Neural progenitor cell (in vitro differentiated cells): Measurements from ENCODE around the gene AP4E1. TPM values are rescaled to one million over a fixed set of nuclear protein-coding genes. Genes with fewer than 3 reads are reported as not detected.
"Not testable (repeated sequence)": the region's sequence is repeated elsewhere in the genome, so short reads cannot be mapped to it uniquely, and the experiment has no call there.

ENCODE experiments used
- DNase-seq: peaks from one replicate; pipeline ENCODE4 v3.0.0-alpha.2; 2016; ENCODE audit warnings: low spot score
- H2AFZ ChIP-seq: fragments of 200-600 bp; sonication (generic); replicated peaks from 2 replicates; pipeline ENCODE4 v1.6.1; 2016; ENCODE audit warnings: antibody characterized with exemption
- H3F3A ChIP-seq: fragments of 200-600 bp; sonication (generic); 2 replicates; pipeline ENCODE4 v1.6.1; 2016; ENCODE audit warnings: antibody characterized with exemption, low read depth
- H3K27ac ChIP-seq: fragments of 200-600 bp; sonication (generic); 2 replicates; pipeline ENCODE4 v1.5.1; 2016; ENCODE audit warnings: mild to moderate bottlenecking
- H3K27me3 ChIP-seq: fragments of 200-600 bp; sonication (generic); 2 replicates; pipeline ENCODE4 v1.6.1; 2016; ENCODE audit warnings: mild to moderate bottlenecking, moderate library complexity
- H3K36me3 ChIP-seq: fragments of 200-600 bp; sonication (generic); 2 replicates; pipeline ENCODE4 v1.5.1; 2016
- H3K4me1 ChIP-seq: fragments of 200-600 bp; sonication (generic); 2 replicates; pipeline ENCODE4 v1.6.1; 2016; ENCODE audit warnings: mixed run types
- H3K4me2 ChIP-seq: fragments of 200-600 bp; sonication (generic); 2 replicates; pipeline ENCODE4 v1.6.1; 2016
- H3K4me3 ChIP-seq: fragments of 200-600 bp; sonication (generic); 2 replicates; pipeline ENCODE4 v1.5.1; 2016
- H3K79me2 ChIP-seq: fragments of 200-600 bp; sonication (generic); 2 replicates; pipeline ENCODE4 v1.6.1; 2016; ENCODE audit warnings: low read depth
- H3K9ac ChIP-seq: fragments of 200-600 bp; sonication (generic); 2 replicates; pipeline ENCODE4 v1.6.1; 2016
- H3K9me3 ChIP-seq: fragments of 200-600 bp; sonication (generic); 2 replicates; pipeline ENCODE4 v1.5.1; 2016; ENCODE audit warnings: low read depth
- H4K20me1 ChIP-seq: fragments of 200-600 bp; sonication (generic); 2 replicates; pipeline ENCODE4 v1.6.1; 2016; ENCODE audit warnings: low read depth
- H3K27ac Mint-ChIP-seq: 3 replicates; pipeline ENCODE4 v1.8.0; 2021; ENCODE audit warnings: mixed read lengths
- H3K27me3 Mint-ChIP-seq: 2 replicates; pipeline ENCODE4 v1.8.0; 2022; ENCODE audit warnings: low read depth, mild to moderate bottlenecking, inconsistent platforms, moderate library complexity, mixed read lengths; ENCODE audit not compliant: insufficient read depth
- H3K36me3 Mint-ChIP-seq: 3 replicates; pipeline ENCODE4 v1.8.0; 2021; ENCODE audit warnings: mixed read lengths
- H3K4me1 Mint-ChIP-seq: 3 replicates; pipeline ENCODE4 v1.8.0; 2021; ENCODE audit warnings: mixed read lengths
- H3K4me3 Mint-ChIP-seq: 3 replicates; pipeline ENCODE4 v1.8.0; 2021; ENCODE audit warnings: mild to moderate bottlenecking, moderate library complexity, mixed read lengths
- H3K9me3 Mint-ChIP-seq: 3 replicates; pipeline ENCODE4 v1.8.0; 2020; ENCODE audit warnings: mixed read lengths
- EZH2 ChIP-seq: fragments of 200-600 bp; sonication (generic); IDR thresholded peaks from 2 replicates; pipeline ENCODE4 v1.6.1; 2017; ENCODE audit warnings: antibody characterized with exemption, mild to moderate bottlenecking, moderate library complexity
- EZH2phosphoT487 ChIP-seq: fragments of 200-600 bp; sonication (generic); IDR thresholded peaks from 2 replicates; pipeline ENCODE4 v1.6.1; 2017; ENCODE audit warnings: antibody characterized with exemption
- total RNA-seq: library from RNA; depleted of rRNA; stranded (reverse); fragments of >200 nt; gene quantifications from 2 replicates; pipeline ENCODE4 v1.2.3, GENCODE V29; 2015; ENCODE audit warnings: low replicate concordance
- TF ChIP-seq, protein P1 (sequence below): fragments of 200-600 bp; sonication (generic); IDR thresholded peaks from 2 replicates; pipeline ENCODE4 v1.5.1; 2017; ENCODE audit warnings: antibody characterized with exemption, mild to moderate bottlenecking

AP4E1 gene
- total RNA-seq, 1 donor from 2014 or later, result 14.0 TPM

DNA sequence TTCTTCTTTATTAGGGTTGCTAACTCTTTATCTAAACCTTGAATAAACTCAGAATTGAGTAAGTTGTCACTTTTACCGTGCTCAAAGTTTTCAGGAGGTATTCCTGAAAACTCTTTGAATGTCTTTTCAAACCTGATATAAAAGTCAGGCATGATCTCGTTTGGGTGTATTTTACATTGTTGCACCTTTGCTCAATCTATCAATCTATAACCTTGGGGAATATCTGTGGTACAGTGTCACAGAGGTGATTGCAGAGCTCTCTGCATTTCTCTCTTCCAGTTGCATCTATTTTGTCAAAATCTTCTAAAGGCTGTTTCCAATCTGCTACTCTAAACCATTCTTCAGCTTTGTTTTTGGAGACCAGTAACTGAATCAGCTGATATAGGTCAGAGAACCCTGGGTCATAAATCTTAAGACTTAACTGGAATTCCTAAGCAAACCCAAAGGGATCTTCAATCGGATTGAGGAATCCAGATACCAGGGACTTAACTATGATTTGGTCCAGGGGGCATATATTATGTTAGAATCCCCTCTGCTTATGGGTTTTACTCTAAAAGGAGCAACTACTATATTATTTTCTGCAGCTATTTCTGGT, 35.6 kb upstream of the AP4E1 start:
- H3K4me3 Mint-ChIP-seq, result no peak overlapping the region
- TF ChIP-seq, protein P1, sequence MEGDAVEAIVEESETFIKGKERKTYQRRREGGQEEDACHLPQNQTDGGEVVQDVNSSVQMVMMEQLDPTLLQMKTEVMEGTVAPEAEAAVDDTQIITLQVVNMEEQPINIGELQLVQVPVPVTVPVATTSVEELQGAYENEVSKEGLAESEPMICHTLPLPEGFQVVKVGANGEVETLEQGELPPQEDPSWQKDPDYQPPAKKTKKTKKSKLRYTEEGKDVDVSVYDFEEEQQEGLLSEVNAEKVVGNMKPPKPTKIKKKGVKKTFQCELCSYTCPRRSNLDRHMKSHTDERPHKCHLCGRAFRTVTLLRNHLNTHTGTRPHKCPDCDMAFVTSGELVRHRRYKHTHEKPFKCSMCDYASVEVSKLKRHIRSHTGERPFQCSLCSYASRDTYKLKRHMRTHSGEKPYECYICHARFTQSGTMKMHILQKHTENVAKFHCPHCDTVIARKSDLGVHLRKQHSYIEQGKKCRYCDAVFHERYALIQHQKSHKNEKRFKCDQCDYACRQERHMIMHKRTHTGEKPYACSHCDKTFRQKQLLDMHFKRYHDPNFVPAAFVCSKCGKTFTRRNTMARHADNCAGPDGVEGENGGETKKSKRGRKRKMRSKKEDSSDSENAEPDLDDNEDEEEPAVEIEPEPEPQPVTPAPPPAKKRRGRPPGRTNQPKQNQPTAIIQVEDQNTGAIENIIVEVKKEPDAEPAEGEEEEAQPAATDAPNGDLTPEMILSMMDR, result no peak

DNA sequence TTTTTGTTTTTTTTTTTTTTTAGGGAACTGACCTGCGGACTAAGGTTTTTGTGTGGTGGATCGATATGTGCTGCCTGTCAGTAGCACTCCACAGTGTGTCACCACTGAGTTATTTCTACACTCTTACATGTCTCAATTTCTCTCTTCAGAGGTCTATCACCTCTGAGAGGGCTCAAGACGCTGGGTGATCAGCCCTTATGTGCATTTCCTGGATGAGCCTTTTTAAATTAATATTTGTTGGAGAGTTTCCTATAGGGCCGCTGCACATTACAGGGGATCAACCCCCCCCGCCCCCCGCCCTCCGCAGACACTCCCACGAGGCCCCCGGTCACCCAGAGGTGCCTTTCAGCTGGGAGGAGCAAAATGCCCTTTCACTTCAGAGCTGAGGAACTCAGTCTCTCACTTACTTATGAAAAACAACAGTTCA, 34.5 kb upstream of the AP4E1 start:
- Histone ChIP-seq H3K4me2 (no peak overlapping the region), H3K36me3 (no peaks in the 10 kb centered on the region), H3K9ac (no peak overlapping the region), H3K4me3 (no peak overlapping the region), H4K20me1 (no peaks in the 10 kb centered on the region), H3K79me2 (no peaks in the 10 kb centered on the region), H3K4me1 (no peaks in the 10 kb centered on the region), H3K27ac (no peak overlapping the region), H3K9me3 (no peaks in the 10 kb centered on the region), H2AFZ (no peak overlapping the region), H3F3A (no peaks in the 10 kb centered on the region), H3K27me3 (no peaks in the 10 kb centered on the region)
- Mint-ChIP-seq H3K27me3 (peaks cover 2% of the 10 kb centered on the region), H3K27ac (no peak overlapping the region), H3K4me1 (peaks cover 2% of the 10 kb centered on the region), H3K9me3 (no peaks in the 10 kb centered on the region), H3K4me3 (no peak overlapping the region), H3K36me3 (no peaks in the 10 kb centered on the region)
- no peak for DNase-seq
- TF ChIP-seq EZH2 (no peak), EZH2phosphoT487 (no peak)
- TF ChIP-seq, protein P1, result no peak

More for the DNA sequence above, 35.6 kb upstream of the AP4E1 start:
- H3K9ac ChIP-seq, result no peak overlapping the region
- Mint-ChIP-seq H3K27me3 (peaks cover 2% of the 10 kb centered on the region), H3K27ac (no peak overlapping the region), H3K9me3 (no peaks in the 10 kb centered on the region), H3K4me1 (peaks cover 2% of the 10 kb centered on the region), H3K36me3 (no peaks in the 10 kb centered on the region)
- H3F3A ChIP-seq, result no peaks in the 10 kb centered on the region
- H3K79me2 ChIP-seq, result no peaks in the 10 kb centered on the region
- H2AFZ ChIP-seq, result no peak overlapping the region
- H3K36me3 ChIP-seq, result no peaks in the 10 kb centered on the region
- H3K4me3 ChIP-seq, result no peak overlapping the region
- no peaks in the 10 kb centered on the region for H4K20me1 ChIP-seq
- H3K9me3 ChIP-seq, result no peaks in the 10 kb centered on the region
- H3K4me2 ChIP-seq, result no peak overlapping the region
- H3K27me3 ChIP-seq, result no peaks in the 10 kb centered on the region
- no peak for DNase-seq
- H3K4me1 ChIP-seq, result no peaks in the 10 kb centered on the region
- H3K27ac ChIP-seq, result no peak overlapping the region

DNA sequence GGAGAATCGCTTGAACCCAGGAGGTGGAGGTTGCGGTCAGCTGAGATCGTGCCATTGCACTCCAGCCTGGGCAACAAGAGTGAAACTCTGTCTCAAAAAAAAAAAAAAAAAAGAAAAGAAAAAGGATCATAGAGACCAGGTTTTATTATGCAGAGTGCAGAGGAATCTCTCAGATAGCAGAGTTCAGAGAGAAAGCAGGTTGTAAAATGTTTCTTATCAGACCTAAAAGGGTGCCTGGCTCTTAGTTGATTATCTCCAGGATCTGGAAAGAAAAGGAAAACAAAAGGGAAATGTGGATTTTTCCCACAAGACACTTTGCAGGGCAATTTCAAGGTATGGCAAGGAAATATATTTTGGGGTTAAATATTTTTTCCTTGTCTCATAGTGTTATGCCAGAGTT, 33.2 kb upstream of the AP4E1 start:
- not testable (repeated sequence) for H3K27me3 ChIP-seq, H3K27ac Mint-ChIP-seq, H3F3A ChIP-seq, H3K4me1 Mint-ChIP-seq, H3K27me3 Mint-ChIP-seq, H3K4me3 ChIP-seq, H3K9ac ChIP-seq, H3K4me2 ChIP-seq, H3K9me3 ChIP-seq, DNase-seq, H3K27ac ChIP-seq, H2AFZ ChIP-seq, H3K4me1 ChIP-seq, H3K9me3 Mint-ChIP-seq, H4K20me1 ChIP-seq, H3K36me3 Mint-ChIP-seq, H3K4me3 Mint-ChIP-seq, H3K36me3 ChIP-seq, H3K79me2 ChIP-seq

DNA sequence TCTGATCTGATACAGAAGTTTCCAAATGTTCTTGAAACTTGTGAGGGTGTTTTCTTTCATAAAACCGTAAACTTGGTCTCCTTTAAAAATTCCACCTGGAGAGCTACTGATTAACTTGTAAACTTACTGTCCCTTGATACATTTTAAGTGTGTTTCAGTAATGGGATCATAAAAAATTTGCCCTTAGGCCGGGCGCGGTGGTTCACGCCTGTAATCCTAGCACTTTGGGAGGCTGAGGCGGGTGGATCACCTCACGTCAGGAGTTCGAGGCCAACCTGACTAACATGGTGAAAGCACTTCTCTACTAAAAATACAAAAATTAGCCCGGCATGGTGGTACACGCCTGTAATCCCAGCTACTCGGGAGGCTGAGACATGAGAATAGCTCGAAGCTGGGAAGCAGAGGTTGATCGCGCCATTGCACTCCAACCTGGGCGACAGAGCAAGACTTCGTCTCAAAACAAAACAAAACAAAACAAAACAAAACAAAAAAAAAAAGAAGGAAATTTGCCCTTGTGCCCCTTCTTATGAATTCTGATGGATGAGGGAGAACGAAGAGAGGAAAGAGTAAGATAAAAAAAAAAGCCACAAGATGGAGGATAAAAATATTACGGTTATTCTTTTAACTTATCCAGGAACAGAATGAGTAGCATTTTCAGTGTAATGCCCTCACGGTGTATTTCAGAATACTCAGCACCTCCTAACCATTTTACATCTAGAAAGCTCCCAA, 32.1 kb upstream of the AP4E1 start:
- Mint-ChIP-seq H3K36me3 (no peaks in the 10 kb centered on the region), H3K4me3 (no peak overlapping the region), H3K4me1 (peaks cover 2% of the 10 kb centered on the region), H3K9me3 (no peaks in the 10 kb centered on the region), H3K27me3 (peaks cover 2% of the 10 kb centered on the region), H3K27ac (no peak overlapping the region)
- peak overlapping the region; percentile 71 for H2AFZ ChIP-seq
- H4K20me1 ChIP-seq, result no peaks in the 10 kb centered on the region
- H3K27me3 ChIP-seq, result no peaks in the 10 kb centered on the region
- H3K9ac ChIP-seq, result no peak overlapping the region
- no peaks in the 10 kb centered on the region for H3K4me1 ChIP-seq
- TF ChIP-seq, protein P1, result no peak
- TF ChIP-seq EZH2 (no peak), EZH2phosphoT487 (no peak)
- no peak for DNase-seq
- H3K36me3 ChIP-seq, result no peaks in the 10 kb centered on the region
- peak overlapping the region; percentile 9 for H3K4me2 ChIP-seq
- no peak overlapping the region for H3K27ac ChIP-seq
- H3F3A ChIP-seq, result no peaks in the 10 kb centered on the region
- no peaks in the 10 kb centered on the region for H3K79me2 ChIP-seq
- H3K9me3 ChIP-seq, result no peaks in the 10 kb centered on the region
- no peak overlapping the region for H3K4me3 ChIP-seq
